Neural progenitor cell (in vitro differentiated cells): ENCODE results near the gene PPP1R36. TPM values are rescaled to one million over a fixed set of nuclear protein-coding genes. Genes with fewer than 3 reads are reported as not detected.

ENCODE experiments used
- DNase-seq: peaks from one replicate; pipeline ENCODE4 v3.0.0-alpha.2; 2016; ENCODE audit warnings: low spot score
- H2AFZ ChIP-seq: fragments of 200-600 bp; sonication (generic); replicated peaks from 2 replicates; pipeline ENCODE4 v1.6.1; 2016; ENCODE audit warnings: antibody characterized with exemption
- H3F3A ChIP-seq: fragments of 200-600 bp; sonication (generic); 2 replicates; pipeline ENCODE4 v1.6.1; 2016; ENCODE audit warnings: antibody characterized with exemption, low read depth
- H3K27ac ChIP-seq: fragments of 200-600 bp; sonication (generic); 2 replicates; pipeline ENCODE4 v1.5.1; 2016; ENCODE audit warnings: mild to moderate bottlenecking
- H3K27me3 ChIP-seq: fragments of 200-600 bp; sonication (generic); 2 replicates; pipeline ENCODE4 v1.6.1; 2016; ENCODE audit warnings: mild to moderate bottlenecking, moderate library complexity
- H3K36me3 ChIP-seq: fragments of 200-600 bp; sonication (generic); 2 replicates; pipeline ENCODE4 v1.5.1; 2016
- H3K4me1 ChIP-seq: fragments of 200-600 bp; sonication (generic); 2 replicates; pipeline ENCODE4 v1.6.1; 2016; ENCODE audit warnings: mixed run types
- H3K4me2 ChIP-seq: fragments of 200-600 bp; sonication (generic); 2 replicates; pipeline ENCODE4 v1.6.1; 2016
- H3K4me3 ChIP-seq: fragments of 200-600 bp; sonication (generic); 2 replicates; pipeline ENCODE4 v1.5.1; 2016
- H3K79me2 ChIP-seq: fragments of 200-600 bp; sonication (generic); 2 replicates; pipeline ENCODE4 v1.6.1; 2016; ENCODE audit warnings: low read depth
- H3K9ac ChIP-seq: fragments of 200-600 bp; sonication (generic); 2 replicates; pipeline ENCODE4 v1.6.1; 2016
- H3K9me3 ChIP-seq: fragments of 200-600 bp; sonication (generic); 2 replicates; pipeline ENCODE4 v1.5.1; 2016; ENCODE audit warnings: low read depth
- H4K20me1 ChIP-seq: fragments of 200-600 bp; sonication (generic); 2 replicates; pipeline ENCODE4 v1.6.1; 2016; ENCODE audit warnings: low read depth
- H3K27ac Mint-ChIP-seq: 3 replicates; pipeline ENCODE4 v1.8.0; 2021; ENCODE audit warnings: mixed read lengths
- H3K27me3 Mint-ChIP-seq: 2 replicates; pipeline ENCODE4 v1.8.0; 2022; ENCODE audit warnings: low read depth, mild to moderate bottlenecking, inconsistent platforms, moderate library complexity, mixed read lengths; ENCODE audit not compliant: insufficient read depth
- H3K36me3 Mint-ChIP-seq: 3 replicates; pipeline ENCODE4 v1.8.0; 2021; ENCODE audit warnings: mixed read lengths
- H3K4me1 Mint-ChIP-seq: 3 replicates; pipeline ENCODE4 v1.8.0; 2021; ENCODE audit warnings: mixed read lengths
- H3K4me3 Mint-ChIP-seq: 3 replicates; pipeline ENCODE4 v1.8.0; 2021; ENCODE audit warnings: mild to moderate bottlenecking, moderate library complexity, mixed read lengths
- H3K9me3 Mint-ChIP-seq: 3 replicates; pipeline ENCODE4 v1.8.0; 2020; ENCODE audit warnings: mixed read lengths
- CTCF ChIP-seq: fragments of 200-600 bp; sonication (generic); IDR thresholded peaks from 2 replicates; pipeline ENCODE4 v1.5.1; 2017; ENCODE audit warnings: antibody characterized with exemption, mild to moderate bottlenecking
- EZH2 ChIP-seq: fragments of 200-600 bp; sonication (generic); IDR thresholded peaks from 2 replicates; pipeline ENCODE4 v1.6.1; 2017; ENCODE audit warnings: antibody characterized with exemption, mild to moderate bottlenecking, moderate library complexity
- EZH2phosphoT487 ChIP-seq: fragments of 200-600 bp; sonication (generic); IDR thresholded peaks from 2 replicates; pipeline ENCODE4 v1.6.1; 2017; ENCODE audit warnings: antibody characterized with exemption
- total RNA-seq: library from RNA; depleted of rRNA; stranded (reverse); fragments of >200 nt; gene quantifications from 2 replicates; pipeline ENCODE4 v1.2.3, GENCODE V29; 2015; ENCODE audit warnings: low replicate concordance

Gene PPP1R36
- total RNA-seq, 1 donor from 2014 or later: not detected

GRCh38 chr14:64584190-64584589 lies 34.4 kb downstream of the PPP1R36 start:
- Histone ChIP-seq H3K4me1 (peaks cover 4% of the 10 kb centered on the region), H3K27ac (no peak overlapping the region), H3K4me2 (no peak overlapping the region), H3K36me3 (no peaks in the 10 kb centered on the region), H3F3A (no peaks in the 10 kb centered on the region), H4K20me1 (no peaks in the 10 kb centered on the region), H2AFZ (no peak overlapping the region), H3K4me3 (no peak overlapping the region), H3K27me3 (no peaks in the 10 kb centered on the region), H3K9ac (no peak overlapping the region), H3K9me3 (no peaks in the 10 kb centered on the region), H3K79me2 (no peaks in the 10 kb centered on the region)
- Mint-ChIP-seq H3K27ac (no peak overlapping the region), H3K4me1 (peaks cover 13% of the 10 kb centered on the region), H3K27me3 (peaks cover 4% of the 10 kb centered on the region), H3K36me3 (no peaks in the 10 kb centered on the region), H3K4me3 (no peak overlapping the region), H3K9me3 (no peaks in the 10 kb centered on the region)
- no peak for TF ChIP-seq EZH2
- TF ChIP-seq EZH2phosphoT487: no peak
- no peak for TF ChIP-seq CTCF
- DNase-seq: no peak

- no peaks in the 10 kb centered on the region for H3K4me1 Mint-ChIP-seq
- Histone ChIP-seq H3K27me3 (no peaks in the 10 kb centered on the region), H2AFZ (no peak overlapping the region), H3K9ac (no peak overlapping the region), H3K36me3 (no peaks in the 10 kb centered on the region), H3K4me1 (no peaks in the 10 kb centered on the region), H3F3A (no peaks in the 10 kb centered on the region), H3K27ac (no peak overlapping the region), H3K4me3 (no peak overlapping the region), H3K79me2 (no peaks in the 10 kb centered on the region), H3K4me2 (no peak overlapping the region), H3K9me3 (no peaks in the 10 kb centered on the region), H4K20me1 (no peaks in the 10 kb centered on the region)
- no peaks in the 10 kb centered on the region for H3K36me3 Mint-ChIP-seq
- H3K27ac Mint-ChIP-seq: no peak overlapping the region
- H3K4me3 Mint-ChIP-seq: no peak overlapping the region
- no peak for DNase-seq
- H3K27me3 Mint-ChIP-seq: peaks cover 2% of the 10 kb centered on the region
- no peaks in the 10 kb centered on the region for H3K9me3 Mint-ChIP-seq
- TF ChIP-seq CTCF (no peak), EZH2phosphoT487 (no peak), EZH2 (no peak)
These were observed 42.0 kb downstream of the PPP1R36 start for GRCh38 chr14:64591809-64592208.

GRCh38 chr14:64594438-64594837 lies 44.7 kb downstream of the PPP1R36 start:
- H3K4me3 ChIP-seq: no peak overlapping the region
- no peaks in the 10 kb centered on the region for H3K4me1 Mint-ChIP-seq
- no peak overlapping the region for H3K4me2 ChIP-seq
- H3K36me3 Mint-ChIP-seq: no peaks in the 10 kb centered on the region
- no peak overlapping the region for H3K9ac ChIP-seq
- no peaks in the 10 kb centered on the region for H4K20me1 ChIP-seq
- H3F3A ChIP-seq: no peaks in the 10 kb centered on the region
- H3K27ac Mint-ChIP-seq: no peak overlapping the region
- H3K4me1 ChIP-seq: no peaks in the 10 kb centered on the region
- H3K9me3 Mint-ChIP-seq: no peaks in the 10 kb centered on the region
- no peaks in the 10 kb centered on the region for H3K27me3 Mint-ChIP-seq
- H2AFZ ChIP-seq: no peak overlapping the region
- H3K4me3 Mint-ChIP-seq: no peak overlapping the region
- H3K9me3 ChIP-seq: no peaks in the 10 kb centered on the region
- H3K79me2 ChIP-seq: no peaks in the 10 kb centered on the region
- H3K27ac ChIP-seq: no peak overlapping the region
- no peaks in the 10 kb centered on the region for H3K27me3 ChIP-seq
- TF ChIP-seq CTCF (no peak), EZH2 (no peak), EZH2phosphoT487 (no peak)
- no peak for DNase-seq
- H3K36me3 ChIP-seq: no peaks in the 10 kb centered on the region

DNA sequence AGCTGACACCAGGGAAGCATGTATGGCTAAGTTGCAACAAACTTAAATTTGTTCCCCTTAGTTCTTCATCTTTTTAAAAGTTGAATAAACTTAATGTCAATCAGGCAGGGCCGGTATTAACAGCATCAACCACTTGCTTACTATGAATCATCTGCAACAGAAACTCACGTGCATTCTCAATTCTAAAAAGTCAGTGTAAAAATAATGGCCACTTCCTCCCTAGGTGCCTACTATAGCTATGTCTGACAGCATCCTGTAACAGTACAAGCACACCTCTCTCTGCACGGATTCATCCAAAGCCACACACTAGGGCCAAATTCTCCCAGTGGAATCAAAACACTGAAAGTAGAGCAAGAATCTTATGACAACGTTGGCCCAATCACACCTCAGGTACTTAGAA lies 48.6 kb downstream of the PPP1R36 start:
- DNase-seq: no peak
- Mint-ChIP-seq H3K4me1 (no peaks in the 10 kb centered on the region), H3K36me3 (no peaks in the 10 kb centered on the region), H3K9me3 (no peaks in the 10 kb centered on the region), H3K27me3 (no peaks in the 10 kb centered on the region), H3K4me3 (no peak overlapping the region), H3K27ac (no peak overlapping the region)
- Histone ChIP-seq H3K27me3 (no peaks in the 10 kb centered on the region), H3K4me3 (no peak overlapping the region), H3K79me2 (no peaks in the 10 kb centered on the region), H3K36me3 (no peaks in the 10 kb centered on the region), H3K4me1 (no peaks in the 10 kb centered on the region), H3K27ac (no peak overlapping the region), H2AFZ (no peak overlapping the region), H3K9me3 (no peaks in the 10 kb centered on the region), H3K4me2 (no peak overlapping the region), H3F3A (no peaks in the 10 kb centered on the region), H3K9ac (no peak overlapping the region), H4K20me1 (no peaks in the 10 kb centered on the region)
- TF ChIP-seq CTCF (no peak), EZH2 (no peak), EZH2phosphoT487 (no peak)
